SK-N-SH treated with all-trans-retinoic acid at 6 μM for 48 hours (cell line): ENCODE measurements around the gene ZNF653.
"Not testable (repeated sequence)": the region's sequence is repeated elsewhere in the genome, so short reads cannot be mapped to it uniquely, and the experiment has no call there.

ENCODE experiments used
- ESRRG ChIP-seq: fragments of 250-450 bp; sonication (Bioruptor Pico); IDR thresholded peaks from 2 replicates; pipeline ENCODE4 v1.6.1; 2021; ENCODE audit warnings: mild to moderate bottlenecking
- POU6F1 ChIP-seq: fragments of 250-450 bp; sonication (Bioruptor Pico); IDR thresholded peaks from 2 replicates; pipeline ENCODE4 v1.8.0; 2021; ENCODE audit warnings: low read depth, mild to moderate bottlenecking, moderate library complexity, borderline replicate concordance
- RARB ChIP-seq: fragments of 250-450 bp; sonication (Bioruptor Pico); IDR thresholded peaks from 2 replicates; pipeline ENCODE4 v1.8.0; 2021; ENCODE audit warnings: mild to moderate bottlenecking, moderate library complexity
- TCF4 ChIP-seq: fragments of 250-450 bp; sonication (Bioruptor Pico); IDR thresholded peaks from 2 replicates; pipeline ENCODE4 v1.8.0; 2021; ENCODE audit warnings: mild to moderate bottlenecking, moderate library complexity, borderline replicate concordance
- ZNF8 ChIP-seq: fragments of 450-650 bp; formaldehyde crosslinking; IDR thresholded peaks from 2 replicates; pipeline ENCODE4 v1.5.0; 2020; ENCODE audit warnings: mild to moderate bottlenecking, moderate library complexity

DNA sequence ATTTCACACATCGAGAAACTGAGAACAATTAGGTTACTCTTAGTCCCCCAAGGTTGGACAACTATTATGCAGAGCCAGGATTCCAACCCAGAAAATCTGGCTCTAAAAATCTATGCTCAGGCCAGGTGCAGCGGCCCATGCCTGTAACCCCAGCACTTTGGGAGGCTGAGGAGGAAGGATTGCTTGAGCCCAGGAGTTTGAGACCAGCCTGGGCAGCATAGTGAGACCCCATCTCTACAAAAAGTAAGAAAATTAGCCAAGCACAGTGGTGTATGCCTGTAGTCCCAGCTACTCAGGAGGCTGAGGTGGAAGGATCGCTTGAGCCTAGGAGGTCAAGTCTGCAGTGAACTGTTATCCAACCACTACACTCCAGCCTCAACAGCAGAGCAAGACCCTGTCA lies 72.1 kb downstream of the ZNF653 start:
- not testable (repeated sequence) for TF ChIP-seq ZNF8; ESRRG; RARB (CRISPR knock-in tag); TCF4 (CRISPR knock-in tag); POU6F1 (CRISPR knock-in tag)
